ENCODE measurements around the gene PDCD1.

Gene PDCD1

DNA sequence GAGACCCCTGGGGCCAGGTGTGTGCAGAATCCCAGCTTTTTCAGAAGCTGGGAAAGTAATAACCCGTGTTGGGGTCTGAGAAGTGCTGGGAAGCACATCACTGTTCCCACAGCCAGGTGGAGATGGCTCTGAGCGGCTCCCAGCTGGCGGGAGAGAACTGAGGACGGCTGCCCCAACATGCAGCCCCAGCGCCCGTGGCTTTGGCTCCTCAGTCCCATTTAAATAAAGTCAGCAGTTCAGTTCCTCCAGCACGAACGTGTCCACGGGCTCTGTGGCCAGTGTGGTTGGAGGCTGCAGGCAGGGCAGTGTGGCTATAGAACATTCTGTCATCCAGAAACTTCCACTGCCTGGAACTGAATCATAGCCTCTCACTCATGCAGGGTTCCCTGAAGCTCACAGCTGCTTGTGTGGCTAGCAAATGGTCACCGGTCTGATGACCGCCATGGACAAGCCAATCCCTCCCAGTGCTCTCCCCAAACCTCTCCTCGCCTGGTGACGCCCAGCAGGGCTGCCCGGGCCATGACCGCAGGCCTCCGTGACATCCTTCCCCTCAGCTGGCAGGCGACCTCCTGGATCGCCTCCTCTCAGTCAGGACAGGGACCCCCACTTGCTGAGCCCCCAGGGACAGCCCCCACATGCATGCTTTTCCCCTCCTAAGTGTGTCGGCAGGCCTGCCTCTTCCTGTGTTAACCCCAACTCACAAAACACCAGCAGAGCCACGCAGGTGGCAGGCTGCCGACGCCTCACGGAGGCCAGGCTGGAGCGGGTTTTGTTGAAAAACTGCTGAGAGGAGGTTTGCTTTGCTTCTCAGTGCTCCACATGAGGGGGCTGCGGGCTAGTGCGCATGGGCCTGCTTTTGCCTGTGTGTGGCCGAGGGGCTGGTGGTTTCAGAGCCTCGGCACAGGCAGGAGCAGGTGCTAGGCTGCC lies 12.2 kb upstream of the PDCD1 start:
- no peaks in the 10 kb centered on the region for H4K20me1 ChIP-seq (ENCODE audit: insufficient read depth, low read length)
- TF ChIP-seq EZH2phosphoT487 (IDR thresholded peaks at IDR 0.05; ENCODE audit: low read depth): no peak
- TF ChIP-seq, protein P1, sequence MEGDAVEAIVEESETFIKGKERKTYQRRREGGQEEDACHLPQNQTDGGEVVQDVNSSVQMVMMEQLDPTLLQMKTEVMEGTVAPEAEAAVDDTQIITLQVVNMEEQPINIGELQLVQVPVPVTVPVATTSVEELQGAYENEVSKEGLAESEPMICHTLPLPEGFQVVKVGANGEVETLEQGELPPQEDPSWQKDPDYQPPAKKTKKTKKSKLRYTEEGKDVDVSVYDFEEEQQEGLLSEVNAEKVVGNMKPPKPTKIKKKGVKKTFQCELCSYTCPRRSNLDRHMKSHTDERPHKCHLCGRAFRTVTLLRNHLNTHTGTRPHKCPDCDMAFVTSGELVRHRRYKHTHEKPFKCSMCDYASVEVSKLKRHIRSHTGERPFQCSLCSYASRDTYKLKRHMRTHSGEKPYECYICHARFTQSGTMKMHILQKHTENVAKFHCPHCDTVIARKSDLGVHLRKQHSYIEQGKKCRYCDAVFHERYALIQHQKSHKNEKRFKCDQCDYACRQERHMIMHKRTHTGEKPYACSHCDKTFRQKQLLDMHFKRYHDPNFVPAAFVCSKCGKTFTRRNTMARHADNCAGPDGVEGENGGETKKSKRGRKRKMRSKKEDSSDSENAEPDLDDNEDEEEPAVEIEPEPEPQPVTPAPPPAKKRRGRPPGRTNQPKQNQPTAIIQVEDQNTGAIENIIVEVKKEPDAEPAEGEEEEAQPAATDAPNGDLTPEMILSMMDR (IDR thresholded peaks at IDR 0.05; ENCODE audit: low read depth, low read length): no peak

DNA sequence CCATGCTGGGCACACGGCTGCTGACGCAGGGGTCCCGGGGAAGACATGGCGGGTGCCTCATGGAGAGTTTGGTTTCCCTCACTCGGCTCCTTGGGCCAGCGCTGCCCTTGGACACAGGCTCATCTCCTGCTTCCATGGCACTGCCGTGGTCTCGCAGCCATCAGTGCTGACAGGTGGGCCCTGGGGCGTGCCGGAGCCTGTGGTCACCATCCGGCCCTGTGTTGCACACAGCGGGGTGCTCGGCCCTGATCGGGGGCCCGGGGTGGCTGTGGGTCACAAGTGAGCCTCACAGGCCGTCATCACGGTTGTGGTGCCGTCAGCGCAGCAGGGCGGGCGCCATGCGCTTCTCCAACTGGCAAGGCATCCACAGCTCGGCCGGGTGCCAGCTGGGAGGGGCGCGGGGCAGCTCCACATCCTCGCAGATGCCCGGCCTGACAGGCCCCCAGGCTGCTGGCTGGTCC lies 11.4 kb upstream of the PDCD1 start:
- no peak overlapping the region for H3K9ac ChIP-seq (ENCODE audit: low read length)
- H3K4me3 ChIP-seq (ENCODE audit: low read length): no peak overlapping the region
- no peaks in the 10 kb centered on the region for H3K9me3 ChIP-seq (ENCODE audit: insufficient read depth, low read length)
- H4K20me1 ChIP-seq (ENCODE audit: insufficient read depth, low read length): no peaks in the 10 kb centered on the region
- peaks cover 15% of the 10 kb centered on the region for H3K4me1 ChIP-seq (ENCODE audit: low read length)
- H3K79me2 ChIP-seq (ENCODE audit: low read length): no peaks in the 10 kb centered on the region
- H3K4me2 ChIP-seq (ENCODE audit: low read length): no peak overlapping the region
- H3K27me3 ChIP-seq (ENCODE audit: low read depth, low read length): peaks cover 42% of the 10 kb centered on the region
- no peak for TF ChIP-seq EZH2phosphoT487 (IDR thresholded peaks at IDR 0.05; ENCODE audit: low read depth)
- TF ChIP-seq, protein P1 (IDR thresholded peaks at IDR 0.05; ENCODE audit: low read depth, low read length): no peak
- H3K36me3 ChIP-seq (replicated peaks; ENCODE audit: low read depth, low read length): no peaks in the 10 kb centered on the region
- H2AFZ ChIP-seq (ENCODE audit: low read depth, low read length): no peak overlapping the region
- H3K27ac ChIP-seq (ENCODE audit: low read length): no peak overlapping the region

More for the DNA sequence above, 12.2 kb upstream of the PDCD1 start:
- Histone ChIP-seq H3K27ac (ENCODE audit: low read length) (no peak overlapping the region), H2AFZ (ENCODE audit: low read depth, low read length) (no peak overlapping the region), H3K27me3 (ENCODE audit: low read depth, low read length) (peaks cover 35% of the 10 kb centered on the region), H3K4me3 (ENCODE audit: low read length) (no peak overlapping the region), H3K9me3 (ENCODE audit: insufficient read depth, low read length) (no peaks in the 10 kb centered on the region), H3K36me3 (replicated peaks; ENCODE audit: low read depth, low read length) (no peaks in the 10 kb centered on the region), H3K79me2 (ENCODE audit: low read length) (no peaks in the 10 kb centered on the region), H3K4me1 (ENCODE audit: low read length) (peaks cover 13% of the 10 kb centered on the region), H3K4me2 (ENCODE audit: low read length) (no peak overlapping the region), H3K9ac (ENCODE audit: low read length) (no peak overlapping the region)

DNA sequence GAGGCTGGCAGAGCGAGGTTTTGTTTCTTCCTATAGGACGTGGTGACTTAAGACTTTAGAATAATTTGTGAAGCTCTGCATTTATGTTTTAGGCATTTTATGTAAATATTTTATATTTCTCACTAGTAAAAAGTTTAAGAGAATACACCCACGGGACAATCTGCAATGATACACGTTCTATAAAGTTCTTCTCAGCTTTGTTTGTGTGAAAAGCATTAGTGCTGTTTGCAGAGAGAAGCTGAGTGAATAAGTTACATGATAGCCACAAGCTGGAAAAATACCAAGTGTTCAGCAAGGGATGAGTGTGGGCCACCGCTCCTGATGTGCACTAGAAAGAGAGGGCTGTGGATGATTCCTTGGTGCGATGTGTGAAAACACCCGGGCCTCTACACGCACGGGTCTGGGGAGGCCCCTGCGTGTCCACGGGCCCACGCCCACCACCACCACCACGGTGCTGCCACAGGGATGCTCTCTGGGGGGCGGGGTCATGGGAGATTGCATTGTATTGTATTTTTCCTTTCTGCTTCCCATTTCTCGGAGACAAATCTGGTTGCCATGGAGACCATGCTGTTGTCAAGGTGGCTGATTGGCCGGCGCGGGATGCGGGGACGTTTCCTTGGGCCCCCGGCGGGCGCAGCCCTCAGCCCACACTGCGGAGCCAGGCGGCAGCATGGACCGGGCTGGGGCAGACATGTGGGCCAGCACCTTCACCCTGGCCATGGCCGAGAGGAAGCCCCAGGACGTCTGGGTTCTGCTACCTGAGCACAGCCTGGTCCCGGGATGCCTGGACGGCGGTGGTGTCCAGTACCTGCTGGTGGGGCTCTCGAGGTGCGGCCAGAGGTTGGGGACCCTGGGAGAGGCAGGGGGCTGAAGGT lies 10.6 kb upstream of the PDCD1 start, which contains the start of gene RTP5:
RTP5 (plus strand) TSS at position 643 of the 875 bp plus-strand sequence; CDS start at position 671, 28 bp downstream.
- TF ChIP-seq EZH2phosphoT487 (IDR thresholded peaks at IDR 0.05; ENCODE audit: low read depth): no peak
- TF ChIP-seq, protein P1 (IDR thresholded peaks at IDR 0.05; ENCODE audit: low read depth, low read length): no peak
- H3K27ac ChIP-seq (ENCODE audit: low read length): no peak within 1 kb of the TSS
- no peak within 1 kb of the TSS for H3K9ac ChIP-seq (ENCODE audit: low read length)
- peaks cover 50% of the 10 kb centered on the region for H3K27me3 ChIP-seq (ENCODE audit: low read depth, low read length)
- H3K4me2 ChIP-seq (ENCODE audit: low read length): peak within 1 kb of the TSS; percentile 39
- H3K79me2 ChIP-seq (ENCODE audit: low read length): no peaks in the 10 kb centered on the region
- H3K4me3 ChIP-seq (ENCODE audit: low read length): no peak within 1 kb of the TSS
- peaks cover 21% of the 10 kb centered on the region for H3K4me1 ChIP-seq (ENCODE audit: low read length)
- no peaks in the 10 kb centered on the region for H4K20me1 ChIP-seq (ENCODE audit: insufficient read depth, low read length)
- H2AFZ ChIP-seq (ENCODE audit: low read depth, low read length): no peak within 1 kb of the TSS
- no peaks in the 10 kb centered on the region for H3K9me3 ChIP-seq (ENCODE audit: insufficient read depth, low read length)
- peaks cover 1% of the 10 kb centered on the region for H3K36me3 ChIP-seq (replicated peaks; ENCODE audit: low read depth, low read length)
